GM18505 (cell line): ENCODE data around the gene COA1.
"Not testable (repeated sequence)": the region's sequence is repeated elsewhere in the genome, so short reads cannot be mapped to it uniquely, and the experiment has no call there.

Experiments
- ATAC-seq: cut with Tn5 transposase; IDR thresholded peaks from one replicate; pipeline ENCODE4 v1.9.1; 2021; ENCODE audit not compliant: unreplicated experiment
- POLR2A ChIP-seq: IDR thresholded peaks from 4 replicates; pipeline ENCODE4 v1.6.1; 2011; ENCODE audit warnings: borderline replicate concordance; ENCODE audit not compliant: insufficient read depth, insufficient read length; ENCODE audit errors: extremely low read depth

The COA1 gene

GRCh38 chr7:43674559-43675436, 54.5 kb downstream of the COA1 start:
- ATAC-seq = no peak
- TF ChIP-seq POLR2A = no peak

DNA sequence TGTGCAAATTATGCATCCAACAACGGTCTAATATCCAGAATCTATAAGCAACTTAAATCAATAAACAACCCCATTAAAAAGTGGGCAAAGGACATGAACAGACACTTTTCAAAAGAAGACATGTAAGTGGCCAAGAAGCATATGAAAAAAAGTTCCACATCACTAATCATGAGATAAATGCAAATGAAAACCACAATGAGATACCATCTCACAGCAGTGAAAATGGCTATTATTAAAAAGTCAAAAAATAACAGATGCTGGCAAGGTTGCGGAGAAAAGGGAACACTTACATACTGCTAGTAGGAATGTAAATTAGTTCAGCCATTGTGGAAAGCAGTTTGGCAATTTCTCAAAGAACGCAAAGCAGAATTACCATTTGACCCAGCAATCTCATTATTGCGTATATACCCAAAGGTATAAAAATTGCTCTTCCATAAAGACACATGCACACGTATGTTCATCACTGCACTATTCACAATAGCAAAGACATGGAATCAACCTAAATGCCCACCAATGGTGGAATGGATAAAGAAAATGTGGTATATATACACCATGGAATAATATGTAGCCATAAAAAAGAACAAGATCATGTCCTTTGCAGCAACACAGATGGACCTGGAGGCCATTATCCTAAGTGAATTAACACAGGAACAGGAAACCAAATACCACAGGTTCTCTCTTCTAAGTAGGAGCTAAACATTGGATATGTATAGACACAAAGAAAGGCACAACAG, 55.9 kb downstream of the COA1 start:
- not testable (repeated sequence) for ATAC-seq

DNA sequence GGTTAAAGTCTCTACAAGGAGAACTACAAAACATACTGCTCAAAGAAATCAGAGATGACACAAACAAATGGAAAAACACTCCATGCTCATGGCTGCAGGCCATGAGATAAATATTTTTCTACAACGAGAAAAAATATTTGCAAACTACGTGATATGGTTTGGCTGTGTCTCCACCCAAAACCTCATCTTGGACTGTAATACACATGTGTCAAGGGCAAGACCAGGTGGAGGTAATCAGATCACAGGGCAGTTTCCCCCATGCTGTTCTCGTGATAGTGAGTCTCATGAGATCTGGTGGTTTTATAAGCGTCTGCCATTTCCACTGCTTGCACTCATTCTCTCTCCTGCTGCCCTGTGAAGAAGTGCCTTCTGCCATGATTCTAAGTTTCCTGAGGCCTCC, 57.8 kb downstream of the COA1 start:
- ATAC-seq = no peak
- TF ChIP-seq POLR2A = no peak

GRCh38 chr7:43669286-43670081, 59.8 kb downstream of the COA1 start:
- no peak for ATAC-seq
- no peak for TF ChIP-seq POLR2A

DNA sequence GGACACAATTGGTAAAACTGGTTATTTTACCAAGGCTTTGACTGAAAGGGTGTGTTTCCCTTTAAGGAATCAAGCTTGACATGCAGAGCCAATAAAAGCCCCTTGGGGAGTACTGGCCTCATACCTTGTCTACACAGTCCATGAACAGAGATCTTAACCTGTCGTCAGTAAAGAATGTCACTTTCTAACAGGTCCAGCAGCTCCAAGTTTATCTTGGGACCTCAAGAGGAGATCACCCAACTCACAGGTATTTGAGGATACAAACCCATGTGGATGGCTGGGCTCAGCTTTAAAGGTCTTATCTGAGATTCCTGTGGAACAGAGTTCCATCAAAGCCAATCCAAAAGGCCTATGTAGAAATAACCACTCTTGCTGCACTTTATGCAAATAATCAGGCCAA, 61.3 kb downstream of the COA1 start:
- no peak for ATAC-seq
- TF ChIP-seq POLR2A = no peak

GRCh38 chr7:43666938-43667337, 62.4 kb downstream of the COA1 start:
- ATAC-seq = no peak
- TF ChIP-seq POLR2A = no peak

GRCh38 chr7:43664681-43665080, 64.6 kb downstream of the COA1 start:
- no peak for ATAC-seq
- TF ChIP-seq POLR2A = no peak

DNA sequence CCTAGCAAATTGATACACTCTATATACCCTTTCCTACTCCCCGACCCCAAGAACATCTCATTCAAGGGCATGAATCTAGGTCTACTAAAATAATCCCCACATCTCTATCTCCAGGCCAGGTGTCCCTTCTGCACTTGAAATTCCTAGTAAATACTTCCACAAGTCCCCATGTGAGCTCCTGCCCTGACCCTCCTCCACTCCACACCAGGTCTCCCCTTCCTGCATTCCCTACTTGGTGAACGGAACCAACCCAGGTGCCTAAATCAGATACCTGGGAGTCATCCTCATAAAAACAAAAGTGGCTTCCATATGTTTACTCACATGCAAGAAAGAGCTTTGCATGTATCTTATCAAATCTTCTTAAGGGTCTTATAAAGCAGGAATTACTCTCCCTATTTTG, 69.2 kb downstream of the COA1 start:
- no peak for ATAC-seq
- TF ChIP-seq POLR2A = no peak

DNA sequence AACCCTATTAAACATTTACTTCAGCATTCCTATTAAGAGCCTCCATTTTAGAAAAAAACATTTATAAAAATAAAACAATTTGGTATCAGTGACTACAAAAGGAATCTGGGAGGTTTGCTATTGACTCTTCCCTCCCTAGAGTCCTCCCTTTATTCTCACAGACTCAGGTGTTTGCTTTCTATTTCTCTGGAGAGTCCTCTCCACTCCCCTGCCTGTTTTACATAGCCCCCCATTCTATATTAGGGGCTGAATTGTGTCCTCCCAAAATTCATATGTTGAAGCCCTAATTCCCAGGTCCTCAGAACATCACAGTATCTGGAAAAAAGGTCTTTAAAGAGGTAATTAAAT, 69.8 kb downstream of the COA1 start:
- ATAC-seq = no peak
- no peak for TF ChIP-seq POLR2A

DNA sequence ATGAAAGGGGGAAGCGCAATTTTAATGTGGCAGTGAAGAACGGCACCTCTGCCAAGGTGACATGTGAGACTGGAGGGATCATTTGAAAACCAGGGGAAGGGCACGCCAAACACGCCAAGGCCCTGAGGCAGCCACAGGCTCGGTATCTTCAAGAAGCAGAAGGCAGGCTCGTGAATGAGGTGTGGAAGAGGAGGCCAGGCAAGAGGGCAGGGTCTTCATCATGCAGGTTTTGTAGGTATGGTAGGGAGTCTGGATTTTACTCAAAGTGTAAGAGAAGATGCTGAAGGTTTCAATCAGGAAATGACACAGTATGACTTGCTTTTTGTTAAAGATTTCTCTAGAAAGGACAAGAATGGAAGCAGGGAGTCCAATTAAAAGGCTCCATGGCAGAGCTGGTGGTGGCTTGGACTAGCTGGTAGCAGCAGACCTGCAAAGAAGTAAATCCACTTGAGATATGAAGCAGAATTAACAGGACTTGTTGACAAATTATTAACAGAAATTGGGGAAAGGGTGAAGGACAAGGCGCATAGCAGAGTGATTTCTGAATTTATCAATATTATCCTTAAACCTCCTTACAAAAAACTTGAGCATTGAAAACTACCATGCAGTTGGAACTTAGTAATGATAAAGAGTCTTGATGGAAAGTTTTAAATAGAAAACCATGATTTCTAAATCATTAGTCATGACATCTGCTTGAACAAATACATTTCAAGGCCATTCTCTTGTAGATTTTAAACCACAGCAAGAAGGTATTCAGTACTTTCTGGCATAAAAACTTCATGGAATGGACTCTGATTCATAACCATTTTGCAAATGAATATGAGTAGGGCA, 70.4 kb downstream of the COA1 start:
- peak; percentile 71 for ATAC-seq
- no peak for TF ChIP-seq POLR2A

GRCh38 chr7:43656997-43657396, 72.3 kb downstream of the COA1 start:
- no peak for ATAC-seq
- no peak for TF ChIP-seq POLR2A

- no peak for ATAC-seq
- TF ChIP-seq POLR2A = no peak
Observed at GRCh38 chr7:43655584-43655983, 73.7 kb downstream of the COA1 start.

- ATAC-seq = no peak
- TF ChIP-seq POLR2A = no peak
Observed at GRCh38 chr7:43653891-43654504, 75.3 kb downstream of the COA1 start.

GRCh38 chr7:43653466-43653865, 75.9 kb downstream of the COA1 start:
- ATAC-seq = no peak
- no peak for TF ChIP-seq POLR2A
